Common myeloid progenitor, CD34-positive (primary cell): ENCODE results near the gene SEMA6B.
A peak's percentile ranks its signal among the peaks of the same experiment; 100 is the strongest.

Source experiments
- CTCF ChIA-PET: fragments of 350-600 bp; sonication (Branson Sonifier 250); formaldehyde crosslinking; loops from one replicate; lab custom pipeline; 2021; ENCODE audit warnings: antibody characterized with exemption; lab: Charles Lee
- POLR2A ChIA-PET: fragments of 350-600 bp; sonication (Branson Sonifier 250); formaldehyde crosslinking; loops from one replicate; lab custom pipeline; 2021; ENCODE audit warnings: antibody characterized with exemption; lab: Charles Lee
- DNase-seq, 3 donors: peaks; one replicate each; pipeline versions ENCODE4 v3.0.0 to v3.0.0-alpha.2; 2013
- H3K27ac ChIP-seq, 2 experiments: 1 replicate in 1 of 2; 2 replicates in 1 of 2; pipeline ENCODE4 v1.7.0; 2013; ENCODE audit warnings: inconsistent platforms in 2 of 2, low read length in 2 of 2, mild to moderate bottlenecking in 2 of 2, low read depth in 1 of 2, moderate library complexity in 1 of 2; ENCODE audit not compliant: severe bottlenecking in 2 of 2, insufficient read depth in 1 of 2, poor library complexity in 1 of 2
- H3K27me3 ChIP-seq, 5 experiments: replicated peaks in 2 of 5; 1 replicate in 3 of 5; 2 replicates in 2 of 5; pipeline versions ENCODE4 v1.6.1 to v1.7.0; 2013; ENCODE audit warnings: low read length in 4 of 5, mild to moderate bottlenecking in 2 of 5, moderate library complexity in 2 of 5, inconsistent platforms in 1 of 5; ENCODE audit not compliant: insufficient read depth in 5 of 5, control insufficient read depth in 4 of 5
- H3K36me3 ChIP-seq, 4 experiments: 1 replicate in 2 of 4; 2 replicates in 2 of 4; pipeline versions ENCODE4 v1.6.1 to v1.7.0; 2013; ENCODE audit warnings: low read length in 3 of 4, control low read depth in 1 of 4, mild to moderate bottlenecking in 1 of 4; ENCODE audit not compliant: control insufficient read depth in 4 of 4, insufficient read depth in 4 of 4
- H3K4me1 ChIP-seq, 4 experiments: 1 replicate in 3 of 4; 2 replicates in 1 of 4; pipeline versions ENCODE4 v1.6.1 to v1.7.1; 2013; ENCODE audit warnings: low read length in 3 of 4, mild to moderate bottlenecking in 3 of 4, control low read depth in 1 of 4, inconsistent platforms in 1 of 4, moderate library complexity in 1 of 4; ENCODE audit not compliant: control insufficient read depth in 4 of 4, insufficient read depth in 4 of 4; ENCODE audit errors: control extremely low read depth in 1 of 4
- H3K4me3 ChIP-seq, 7 experiments: 1 replicate in 4 of 7; 2 replicates in 3 of 7; pipeline versions ENCODE4 v1.5.1 to v1.7.0; 2013; ENCODE audit warnings: mild to moderate bottlenecking in 7 of 7, low read length in 6 of 7, moderate library complexity in 6 of 7, inconsistent platforms in 2 of 7, low read depth in 2 of 7, control low read depth in 1 of 7; ENCODE audit not compliant: insufficient read depth in 4 of 7, control insufficient read depth in 1 of 7; ENCODE audit errors: extremely low read depth in 1 of 7
- H3K9me3 ChIP-seq, 5 experiments: 1 replicate in 4 of 5; 2 replicates in 1 of 5; pipeline versions ENCODE4 v1.6.1 to v1.7.1; 2013; ENCODE audit warnings: low read length in 4 of 5, mild to moderate bottlenecking in 2 of 5, inconsistent platforms in 1 of 5, low read depth in 1 of 5, moderate library complexity in 1 of 5; ENCODE audit not compliant: control insufficient read depth in 4 of 5, insufficient read depth in 2 of 5; ENCODE audit errors: control extremely low read depth in 1 of 5
- WGBS: methylation state at CpG from one replicate; pipeline ENCODE4 v1.1.5; 2013; ENCODE audit not compliant: insufficient coverage; 5-methylcytosine and 5-hydroxymethylcytosine counted together

Gene SEMA6B

GRCh38 chr19:4536798-4537197 is 22.7 kb downstream of the SEMA6B start:
- DNase-seq = no peak
- Histone ChIP-seq H3K9me3 (no peaks in the 10 kb centered on the region), H3K4me1 (peaks cover 2 to 26% (median 20%) of the 10 kb centered on the region in 4 experiments), H3K27ac (no peak overlapping the region), H3K36me3 (no peaks in the 10 kb centered on the region), H3K27me3 (peaks cover 0 to 22% (median 7%) of the 10 kb centered on the region in 5 experiments), H3K4me3 (no peak overlapping the region)
- ChIA-PET CTCF (no interaction called here), POLR2A (no interaction called here)
- 100% methylated on average over 1 of the region's 5 CpGs for WGBS

DNA sequence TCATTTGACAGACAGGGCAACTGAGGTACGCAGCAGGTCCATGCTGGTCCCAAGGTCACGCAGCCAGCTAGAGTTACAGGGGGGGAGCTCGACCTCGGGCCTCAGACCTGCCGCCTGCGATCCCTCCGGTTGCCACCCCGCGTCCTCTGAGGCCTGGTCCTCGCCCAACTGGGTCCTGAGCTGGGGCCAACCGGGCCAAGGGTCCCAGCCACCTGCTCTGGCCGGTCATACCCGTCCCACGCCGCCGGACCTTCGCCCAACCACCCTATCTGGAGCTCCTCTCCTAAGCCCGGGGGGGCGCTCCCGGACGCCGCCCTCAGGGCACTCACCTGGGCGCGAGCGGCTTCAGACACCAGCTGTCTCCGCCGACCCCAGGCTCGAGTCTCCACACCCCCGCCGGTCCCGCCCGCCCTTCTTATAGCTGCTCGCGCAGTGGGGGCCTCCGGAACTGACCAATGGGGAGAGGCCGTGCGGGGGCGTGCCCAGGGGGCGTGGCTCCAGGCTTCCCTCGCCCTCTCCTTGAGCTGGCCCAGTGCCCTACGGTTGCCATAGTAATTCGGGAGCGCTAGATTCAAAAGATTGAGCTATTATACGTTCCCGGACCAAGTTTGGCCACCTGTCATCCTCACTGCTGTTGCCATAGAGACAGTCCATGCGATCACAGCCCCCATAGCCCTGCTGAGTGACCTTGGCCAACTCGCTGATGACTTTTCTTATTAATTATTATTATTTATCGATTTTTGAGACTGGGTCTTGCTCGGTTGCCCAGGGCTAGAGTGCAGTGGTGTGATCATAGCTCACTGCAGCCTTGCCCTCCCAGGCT is 24.4 kb downstream of the SEMA6B start, which contains the start of gene PLIN5:
Gene PLIN5, minus strand, starts transcription at position 389 of the 823 bp plus-strand sequence. CDS start 1,150 bp downstream, outside the sequence.
- no peaks in the 10 kb centered on the region for H3K36me3 ChIP-seq
- H3K4me3 ChIP-seq = peak within 1 kb of the TSS in 1 of 7 experiments; percentile 45
- no peaks in the 10 kb centered on the region for H3K9me3 ChIP-seq
- peaks cover 0 to 22% (median 20%) of the 10 kb centered on the region in 4 experiments for H3K4me1 ChIP-seq
- ChIA-PET CTCF (interaction anchor here (0.8 to 2.2 kb wide), 9 partner anchors 10 to 100 kb away, joined by 3 to 16 read pairs (median 3); partner anchors contain the start of gene SEMA6B), POLR2A (no interaction called here)
- WGBS = 17% methylated on average over 33 of the region's 49 CpGs
- no peak within 1 kb of the TSS for H3K27ac ChIP-seq
- peak; percentile 63 to 83 (median 81) for DNase-seq
- H3K27me3 ChIP-seq = peaks cover 0 to 22% (median 9%) of the 10 kb centered on the region in 5 experiments

DNA sequence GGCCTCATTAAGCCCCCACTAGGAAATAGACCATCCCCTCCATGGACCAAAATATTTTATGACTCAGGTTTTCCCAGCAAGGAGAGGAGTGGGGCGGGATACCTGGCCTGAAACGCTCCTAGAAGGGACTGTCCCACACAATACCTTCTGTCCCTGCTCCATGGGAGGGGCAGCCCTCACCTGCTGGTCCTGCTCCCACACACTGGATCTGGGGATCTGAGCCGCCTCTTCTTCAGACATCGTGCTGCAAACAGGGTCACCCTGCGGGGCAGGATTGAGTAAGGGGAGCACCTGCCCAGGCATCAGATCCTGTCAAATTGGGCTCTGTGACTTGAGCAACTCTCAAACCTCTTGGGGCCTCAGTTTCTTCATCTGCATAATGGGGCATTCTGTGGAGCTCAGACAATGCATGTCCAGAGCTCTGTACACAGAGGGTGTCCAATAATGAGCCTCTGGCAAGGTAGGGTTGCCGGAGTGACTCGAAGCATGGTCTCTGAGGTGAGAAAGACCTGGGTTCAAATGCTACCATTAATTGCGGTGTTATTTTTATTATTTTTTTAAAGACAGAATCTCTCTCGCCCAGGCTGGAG is 25.6 kb downstream of the SEMA6B start:
- DNase-seq = no peak
- Histone ChIP-seq H3K36me3 (no peaks in the 10 kb centered on the region), H3K4me3 (no peak overlapping the region), H3K27ac (no peak overlapping the region), H3K9me3 (no peaks in the 10 kb centered on the region), H3K27me3 (peaks cover 0 to 22% (median 9%) of the 10 kb centered on the region in 5 experiments), H3K4me1 (peaks cover 0 to 16% (median 13%) of the 10 kb centered on the region in 4 experiments)
- 86% methylated on average over 7 of the region's 9 CpGs for WGBS
- CTCF ChIA-PET = interaction anchor here (1.0 to 2.2 kb wide), 4 partner anchors 8 to 21 kb away, joined by 3 to 16 read pairs (median 6); no protein-coding TSS in a partner anchor
- POLR2A ChIA-PET = no interaction called here

- no peaks in the 10 kb centered on the region for H3K9me3 ChIP-seq
- no peak overlapping the region for H3K27ac ChIP-seq
- H3K36me3 ChIP-seq = no peaks in the 10 kb centered on the region
- peaks cover 0 to 22% (median 9%) of the 10 kb centered on the region in 5 experiments for H3K27me3 ChIP-seq
- no peak for DNase-seq
- H3K4me3 ChIP-seq = no peak overlapping the region
- 97% methylated on average over 9 of the region's 9 CpGs for WGBS
- ChIA-PET CTCF (interaction anchor here (1.0 kb wide), 1 partner anchor 9 kb away, joined by 3 read pairs; no protein-coding TSS in a partner anchor), POLR2A (no interaction called here)
- H3K4me1 ChIP-seq = peaks cover 0 to 16% (median 13%) of the 10 kb centered on the region in 4 experiments
Measured at GRCh38 chr19:4533334-4533733, 26.1 kb downstream of the SEMA6B start.

DNA sequence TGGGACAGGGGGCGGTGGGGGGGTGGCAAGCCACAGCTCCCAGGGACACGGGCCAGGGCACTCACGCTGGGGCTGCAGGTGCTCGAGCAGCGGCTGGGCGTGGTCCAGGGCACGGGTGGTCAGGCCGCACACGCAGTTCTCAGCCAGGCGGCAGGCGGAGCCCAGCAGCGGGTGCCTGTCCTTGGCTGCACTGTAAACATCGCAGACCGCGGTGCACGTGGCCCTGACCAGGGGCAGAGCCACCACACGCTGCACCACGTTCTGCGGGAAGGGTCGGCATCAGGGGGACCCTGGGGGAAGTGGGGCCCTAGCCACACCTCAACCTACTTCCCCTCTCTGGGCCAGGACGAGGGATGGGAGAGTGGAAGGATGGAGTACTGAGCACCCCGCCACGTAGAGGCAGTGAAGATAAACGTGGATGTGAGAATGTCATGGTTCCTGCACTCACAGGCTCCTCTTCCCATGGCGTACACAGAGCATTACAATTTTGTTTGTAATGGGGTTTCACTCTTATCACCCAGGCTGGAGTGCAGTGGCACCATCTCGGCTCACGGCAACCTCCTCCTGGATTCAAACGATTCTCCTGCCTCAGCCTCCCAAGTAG is 27.8 kb downstream of the SEMA6B start:
- DNase-seq = no peak
- Histone ChIP-seq H3K4me1 (peaks cover 0 to 16% (median 13%) of the 10 kb centered on the region in 4 experiments), H3K36me3 (no peaks in the 10 kb centered on the region), H3K4me3 (no peak overlapping the region), H3K27ac (no peak overlapping the region), H3K27me3 (peaks cover 0 to 22% (median 9%) of the 10 kb centered on the region in 5 experiments), H3K9me3 (no peaks in the 10 kb centered on the region)
- 58% methylated on average over 18 of the region's 28 CpGs for WGBS
- POLR2A ChIA-PET = no interaction called here
- CTCF ChIA-PET = no interaction called here

DNA sequence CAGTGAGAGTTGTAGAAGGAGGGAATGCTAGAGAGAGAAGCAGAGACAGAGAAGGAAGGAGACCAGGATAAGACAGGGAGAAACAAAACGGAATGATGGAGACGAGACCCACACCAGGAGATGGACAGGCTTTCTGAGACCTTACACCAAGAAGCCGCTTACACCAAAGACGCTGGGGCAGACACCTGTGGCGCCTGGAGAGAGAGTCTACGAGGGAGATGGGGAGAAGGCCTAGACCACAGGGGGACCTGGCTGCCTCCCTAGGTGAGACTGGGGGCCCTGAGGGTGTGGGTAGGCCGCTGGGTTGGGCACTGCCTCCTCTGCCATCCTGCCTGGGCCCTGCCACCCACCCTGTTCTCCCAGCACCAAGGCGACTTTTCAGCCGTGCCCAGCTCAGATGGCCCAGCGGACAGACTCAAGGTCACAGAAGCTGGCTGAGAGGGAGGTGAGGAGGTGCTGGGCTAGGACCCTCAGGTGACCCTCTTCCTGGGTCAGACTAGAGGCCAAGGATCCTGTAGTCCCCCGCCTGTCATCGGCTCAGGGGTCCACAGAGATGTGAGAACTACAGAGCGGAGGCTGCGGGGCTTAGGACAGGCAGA is 29.5 kb downstream of the SEMA6B start:
- 87% methylated on average over 7 of the region's 14 CpGs for WGBS
- Histone ChIP-seq H3K4me1 (peaks cover 0 to 8% (median 6%) of the 10 kb centered on the region in 4 experiments), H3K27ac (no peak overlapping the region), H3K27me3 (peaks cover 0 to 13% (median 3%) of the 10 kb centered on the region in 5 experiments), H3K9me3 (no peaks in the 10 kb centered on the region), H3K4me3 (no peak overlapping the region), H3K36me3 (no peaks in the 10 kb centered on the region)
- no peak for DNase-seq
- POLR2A ChIA-PET = no interaction called here
- CTCF ChIA-PET = no interaction called here
